Astrocyte (in vitro differentiated cells and primary cell): ENCODE results near the gene ZXDC. TPM values are rescaled to one million over a fixed set of nuclear protein-coding genes. Genes with fewer than 3 reads are reported as not detected.

Experiments used
- DNase-seq: peaks from one replicate; pipeline ENCODE4 v3.0.0-alpha.2; 2010; ENCODE audit warnings: low read depth
- FAIRE-seq: peaks from 2 replicates; lab custom pipeline; 2011; peaks lifted over from hg19 to GRCh38; lab: Jason Lieb, UNC
- H2AFZ ChIP-seq: 2 replicates; pipeline ENCODE4 v1.6.0; 2012; ENCODE audit warnings: low read depth, low read length, inconsistent platforms
- H3K27ac ChIP-seq: 2 replicates; pipeline ENCODE4 v1.5.1; 2011; ENCODE audit warnings: low read depth, low read length, inconsistent platforms
- H3K27me3 ChIP-seq: 2 replicates; pipeline ENCODE4 v1.6.0; 2011; ENCODE audit warnings: low read length, inconsistent platforms; ENCODE audit not compliant: insufficient read depth
- H3K36me3 ChIP-seq: 2 replicates; pipeline ENCODE4 v1.5.1; 2011; ENCODE audit warnings: low read length, inconsistent platforms; ENCODE audit not compliant: insufficient read depth
- H3K4me1 ChIP-seq: 2 replicates; pipeline ENCODE4 v1.5.1; 2011; ENCODE audit warnings: low read length, inconsistent platforms; ENCODE audit not compliant: insufficient read depth
- H3K4me2 ChIP-seq: 2 replicates; pipeline ENCODE4 v1.6.0; 2012; ENCODE audit warnings: low read length, inconsistent platforms
- H3K4me3 ChIP-seq: 2 replicates; pipeline ENCODE4 v1.5.1; 2011; ENCODE audit warnings: low read depth, mild to moderate bottlenecking, low read length, inconsistent platforms; ENCODE audit not compliant: insufficient read depth
- H3K79me2 ChIP-seq: 2 replicates; pipeline ENCODE4 v1.6.0; 2012; ENCODE audit warnings: mild to moderate bottlenecking, low read length, inconsistent platforms; ENCODE audit not compliant: insufficient read depth
- H3K9ac ChIP-seq: 2 replicates; pipeline ENCODE4 v1.6.0; 2012; ENCODE audit warnings: mild to moderate bottlenecking, low read length, inconsistent platforms
- H3K9me3 ChIP-seq: 2 replicates; pipeline ENCODE4 v1.5.1; 2012; ENCODE audit warnings: low read depth, mild to moderate bottlenecking, low read length, inconsistent platforms; ENCODE audit not compliant: insufficient read depth
- H4K20me1 ChIP-seq: 2 replicates; pipeline ENCODE4 v1.6.0; 2012; ENCODE audit warnings: low read length, inconsistent platforms; ENCODE audit not compliant: insufficient read depth
- H3K27ac Mint-ChIP-seq: one replicate; pipeline ENCODE4 v1.8.0; 2021; ENCODE audit warnings: mild to moderate bottlenecking, mixed read lengths; ENCODE audit not compliant: unreplicated experiment
- H3K27me3 Mint-ChIP-seq: one replicate; pipeline ENCODE4 v1.8.0; 2021; ENCODE audit warnings: low read depth, mixed read lengths; ENCODE audit not compliant: unreplicated experiment
- H3K36me3 Mint-ChIP-seq: one replicate; pipeline ENCODE4 v1.8.0; 2021; ENCODE audit warnings: low read depth, mixed read lengths; ENCODE audit not compliant: unreplicated experiment
- H3K4me1 Mint-ChIP-seq: one replicate; pipeline ENCODE4 v1.8.0; 2021; ENCODE audit warnings: low read depth, mixed read lengths; ENCODE audit not compliant: unreplicated experiment
- H3K4me3 Mint-ChIP-seq: one replicate; pipeline ENCODE4 v1.8.0; 2021; ENCODE audit warnings: mild to moderate bottlenecking, moderate library complexity, mixed read lengths; ENCODE audit not compliant: unreplicated experiment
- H3K9me3 Mint-ChIP-seq: one replicate; pipeline ENCODE4 v1.8.0; 2021; ENCODE audit warnings: mild to moderate bottlenecking, mixed read lengths; ENCODE audit not compliant: unreplicated experiment
- EZH2 ChIP-seq: IDR thresholded peaks from 2 replicates; pipeline ENCODE4 v1.6.1; 2012; ENCODE audit warnings: mild to moderate bottlenecking, low read length, inconsistent platforms; ENCODE audit not compliant: insufficient read depth
- total RNA-seq: library from RNA; stranded (reverse); gene quantifications from 2 replicates; pipeline ENCODE4 v1.2.1, GENCODE V29; 2021
- TF ChIP-seq, protein P1 (sequence below): IDR thresholded peaks from 2 replicates; pipeline ENCODE4 v1.5.1; 2011; ENCODE audit warnings: low read depth, mild to moderate bottlenecking, inconsistent platforms, low read length, moderate library complexity; ENCODE audit not compliant: insufficient read depth

The ZXDC gene
- total RNA-seq, 1 donor from 2014 or later, result 19.6 TPM

DNA sequence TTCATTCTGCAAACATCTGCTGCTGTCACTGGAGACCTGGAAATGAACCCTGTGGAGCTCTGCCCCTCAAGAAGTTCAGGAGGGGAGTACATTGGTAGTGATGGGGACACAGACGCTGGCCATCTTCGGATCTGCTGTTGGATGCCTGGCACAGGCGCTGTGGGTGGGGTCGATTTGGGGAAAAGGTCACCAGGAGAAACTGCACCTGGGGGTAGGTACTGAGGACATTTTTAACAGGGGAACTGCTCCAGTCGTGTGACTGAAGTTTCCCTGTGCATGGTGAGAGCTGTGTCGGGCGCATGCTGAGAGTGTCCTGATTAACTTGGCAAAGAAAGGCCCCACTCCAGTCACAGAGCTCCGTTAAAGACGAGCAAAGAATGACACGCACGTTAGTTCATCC is 38.5 kb upstream of the ZXDC start:
- H3K27ac Mint-ChIP-seq, result no peak overlapping the region
- H3K9ac ChIP-seq, result no peak overlapping the region
- no peak overlapping the region for H3K4me3 ChIP-seq
- H3K4me1 Mint-ChIP-seq, result no peaks in the 10 kb centered on the region
- peaks cover 32% of the 10 kb centered on the region for H3K27me3 Mint-ChIP-seq
- H3K27me3 ChIP-seq, result peaks cover 11% of the 10 kb centered on the region
- no peak for FAIRE-seq
- no peak overlapping the region for H3K4me3 Mint-ChIP-seq
- H3K9me3 Mint-ChIP-seq, result no peaks in the 10 kb centered on the region
- H3K4me2 ChIP-seq, result no peak overlapping the region
- no peak overlapping the region for H2AFZ ChIP-seq
- no peak for DNase-seq
- peaks cover 2% of the 10 kb centered on the region for H3K36me3 Mint-ChIP-seq
- no peaks in the 10 kb centered on the region for H3K36me3 ChIP-seq
- H3K9me3 ChIP-seq, result no peaks in the 10 kb centered on the region
- no peak overlapping the region for H3K27ac ChIP-seq
- no peaks in the 10 kb centered on the region for H3K4me1 ChIP-seq
- no peaks in the 10 kb centered on the region for H3K79me2 ChIP-seq
- no peaks in the 10 kb centered on the region for H4K20me1 ChIP-seq
- TF ChIP-seq, protein P1, sequence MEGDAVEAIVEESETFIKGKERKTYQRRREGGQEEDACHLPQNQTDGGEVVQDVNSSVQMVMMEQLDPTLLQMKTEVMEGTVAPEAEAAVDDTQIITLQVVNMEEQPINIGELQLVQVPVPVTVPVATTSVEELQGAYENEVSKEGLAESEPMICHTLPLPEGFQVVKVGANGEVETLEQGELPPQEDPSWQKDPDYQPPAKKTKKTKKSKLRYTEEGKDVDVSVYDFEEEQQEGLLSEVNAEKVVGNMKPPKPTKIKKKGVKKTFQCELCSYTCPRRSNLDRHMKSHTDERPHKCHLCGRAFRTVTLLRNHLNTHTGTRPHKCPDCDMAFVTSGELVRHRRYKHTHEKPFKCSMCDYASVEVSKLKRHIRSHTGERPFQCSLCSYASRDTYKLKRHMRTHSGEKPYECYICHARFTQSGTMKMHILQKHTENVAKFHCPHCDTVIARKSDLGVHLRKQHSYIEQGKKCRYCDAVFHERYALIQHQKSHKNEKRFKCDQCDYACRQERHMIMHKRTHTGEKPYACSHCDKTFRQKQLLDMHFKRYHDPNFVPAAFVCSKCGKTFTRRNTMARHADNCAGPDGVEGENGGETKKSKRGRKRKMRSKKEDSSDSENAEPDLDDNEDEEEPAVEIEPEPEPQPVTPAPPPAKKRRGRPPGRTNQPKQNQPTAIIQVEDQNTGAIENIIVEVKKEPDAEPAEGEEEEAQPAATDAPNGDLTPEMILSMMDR, result no peak
- no peak for TF ChIP-seq EZH2

DNA sequence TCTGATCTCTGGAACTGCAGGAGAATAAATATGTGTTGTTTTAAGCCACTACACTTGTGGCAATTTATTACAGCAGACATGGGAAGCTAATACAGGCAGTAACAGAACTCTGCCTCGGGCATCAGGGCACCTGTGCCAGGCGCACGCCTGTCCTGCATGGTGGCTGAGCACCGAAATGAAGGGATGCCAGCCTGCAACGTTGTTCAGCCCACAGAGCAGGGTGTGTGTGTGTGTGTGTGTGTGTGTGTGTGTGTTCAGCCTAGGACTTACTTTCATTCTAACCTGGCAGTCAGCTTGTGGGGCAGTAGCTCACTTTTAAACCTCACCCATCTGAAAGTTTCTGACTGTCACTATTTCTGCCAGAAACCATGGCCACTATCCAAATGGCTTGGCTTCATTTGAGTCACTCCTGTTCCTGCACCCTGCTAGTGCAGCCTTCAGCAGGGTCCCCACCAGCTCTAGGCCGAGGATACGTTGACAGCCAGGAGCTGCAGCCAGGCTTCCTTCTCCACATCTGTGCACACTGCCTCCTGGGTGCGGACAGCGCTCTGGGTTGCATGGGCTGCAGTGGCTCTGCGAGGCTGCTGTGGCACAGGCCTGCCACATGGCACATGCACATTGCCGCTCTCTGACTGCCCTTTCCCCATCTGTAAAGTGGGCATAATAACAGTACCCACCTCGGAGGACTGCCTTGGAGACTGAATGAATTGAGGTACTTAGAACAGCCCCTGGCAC is 37.4 kb upstream of the ZXDC start:
- Histone ChIP-seq H3K4me3 (no peak overlapping the region), H2AFZ (no peak overlapping the region), H3K27ac (no peak overlapping the region), H3K4me2 (no peak overlapping the region), H3K4me1 (no peaks in the 10 kb centered on the region), H3K27me3 (peaks cover 5% of the 10 kb centered on the region), H3K79me2 (no peaks in the 10 kb centered on the region), H4K20me1 (no peaks in the 10 kb centered on the region), H3K36me3 (no peaks in the 10 kb centered on the region), H3K9ac (no peak overlapping the region), H3K9me3 (no peaks in the 10 kb centered on the region)
- TF ChIP-seq EZH2, result no peak
- TF ChIP-seq, protein P1, result no peak
- no peaks in the 10 kb centered on the region for H3K9me3 Mint-ChIP-seq
- no peak overlapping the region for H3K4me3 Mint-ChIP-seq
- peaks cover 25% of the 10 kb centered on the region for H3K27me3 Mint-ChIP-seq
- no peak for DNase-seq
- peaks cover 1% of the 10 kb centered on the region for H3K4me1 Mint-ChIP-seq
- peaks cover 2% of the 10 kb centered on the region for H3K36me3 Mint-ChIP-seq
- no peak for FAIRE-seq
- H3K27ac Mint-ChIP-seq, result no peak overlapping the region

DNA sequence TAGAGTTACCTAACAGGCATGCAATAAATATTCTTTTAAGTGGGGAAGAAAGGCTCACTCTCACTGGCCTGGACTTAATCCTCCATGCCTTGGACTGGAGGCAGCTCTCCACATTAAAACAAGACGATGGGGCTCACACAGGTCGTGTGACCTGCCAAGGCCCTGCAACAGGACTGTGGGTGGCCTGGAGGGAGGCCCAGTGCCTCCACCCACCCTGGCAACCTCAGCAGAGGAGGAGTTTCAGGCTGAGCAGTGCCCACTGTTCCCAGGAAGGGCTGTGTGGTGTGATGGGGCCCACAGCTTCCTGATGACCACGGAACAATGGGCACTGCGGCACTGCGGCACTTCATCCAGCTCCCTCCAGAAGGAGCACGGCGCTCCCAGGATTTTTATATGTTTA is 36.3 kb upstream of the ZXDC start:
- H3K4me1 Mint-ChIP-seq, result peaks cover 1% of the 10 kb centered on the region
- TF ChIP-seq, protein P1, result no peak
- TF ChIP-seq EZH2, result no peak
- H3K27ac Mint-ChIP-seq, result no peak overlapping the region
- Histone ChIP-seq H3K4me1 (no peaks in the 10 kb centered on the region), H2AFZ (no peak overlapping the region), H3K9me3 (no peaks in the 10 kb centered on the region), H3K27ac (no peak overlapping the region), H3K4me2 (no peak overlapping the region), H3K36me3 (no peaks in the 10 kb centered on the region), H3K79me2 (no peaks in the 10 kb centered on the region), H3K27me3 (peaks cover 5% of the 10 kb centered on the region), H4K20me1 (no peaks in the 10 kb centered on the region), H3K4me3 (no peak overlapping the region), H3K9ac (no peak overlapping the region)
- FAIRE-seq (no peak), DNase-seq (no peak)
- H3K27me3 Mint-ChIP-seq, result peaks cover 25% of the 10 kb centered on the region
- H3K9me3 Mint-ChIP-seq, result no peaks in the 10 kb centered on the region
- peaks cover 2% of the 10 kb centered on the region for H3K36me3 Mint-ChIP-seq
- H3K4me3 Mint-ChIP-seq, result no peak overlapping the region
